IgD-negative memory B cell (primary cell): ENCODE results near the gene SNX5. TPM values are rescaled to one million over a fixed set of nuclear protein-coding genes. Genes with fewer than 3 reads are reported as not detected.

Experiments used
- H3K27ac Mint-ChIP-seq, 3 donors: one replicate each; pipeline ENCODE4 v1.8.0; 2020 to 2022; ENCODE audit warnings: mild to moderate bottlenecking in 3 of 3, mixed read lengths in 3 of 3, moderate library complexity in 1 of 3
- H3K27me3 Mint-ChIP-seq: one replicate; pipeline ENCODE4 v1.8.0; 2021; ENCODE audit warnings: mixed read lengths
- H3K36me3 Mint-ChIP-seq: one replicate; pipeline ENCODE4 v1.8.0; 2020; ENCODE audit warnings: mild to moderate bottlenecking, mixed read lengths
- H3K4me1 Mint-ChIP-seq, 3 donors: one replicate each; pipeline ENCODE4 v1.8.0; 2020 to 2022; ENCODE audit warnings: mixed read lengths in 3 of 3, mild to moderate bottlenecking in 1 of 3
- H3K4me3 Mint-ChIP-seq, 4 donors: one replicate each; pipeline ENCODE4 v1.8.0; 2020 to 2022; ENCODE audit warnings: mild to moderate bottlenecking in 4 of 4, mixed read lengths in 4 of 4, moderate library complexity in 3 of 4
- H3K9me3 Mint-ChIP-seq, 3 donors: one replicate each; pipeline ENCODE4 v1.8.0; 2020 to 2021; ENCODE audit warnings: mixed read lengths in 3 of 3, mild to moderate bottlenecking in 1 of 3
- polyA plus RNA-seq: library from polyadenylated mRNA; unstranded; fragments of 300-500 nt; fragmentation: Illumina TruSeq; gene quantifications from one replicate; pipeline ENCODE4 v1.2.3, GENCODE V29; 2021

SNX5 gene
- polyA plus RNA-seq, 1 donor from 2014 or later, result 103 TPM

- Mint-ChIP-seq H3K27ac (no peak overlapping the region), H3K4me3 (no peak overlapping the region), H3K27me3 (peaks cover 21% of the 10 kb centered on the region), H3K36me3 (peaks cover 2% of the 10 kb centered on the region), H3K9me3 (peaks cover 6 to 15% (median 11%) of the 10 kb centered on the region in 3 donors), H3K4me1 (peaks cover 4 to 9% (median 6%) of the 10 kb centered on the region in 3 donors)
These were observed 76.2 kb downstream of the SNX5 start for GRCh38 chr20:17892189-17892938.

Other genes with a start within 250 kb of the SNX5 start
- gene MGME1, start 224 bp upstream of the SNX5 start, polyA plus RNA-seq, result 29.2 TPM
- gene OVOL2, start 89.1 kb upstream of the SNX5 start, polyA plus RNA-seq, result not detected
- 19.4 TPM for gene KAT14, start 169.1 kb upstream of the SNX5 start, polyA plus RNA-seq
- 24.3 TPM for gene PET117, start 169.1 kb upstream of the SNX5 start, polyA plus RNA-seq